ENCODE results near the gene FARS2.
A peak's percentile ranks its signal among the peaks of the same experiment; 100 is the strongest.

The FARS2 gene

GRCh38 chr6:5753209-5753608 lies 491.9 kb downstream of the FARS2 start:
- Mint-ChIP-seq H3K9me3 (peaks cover 19% of the 10 kb centered on the region), H3K4me1 (peaks cover 47% of the 10 kb centered on the region), H3K4me3 (no peak overlapping the region), H3K27ac (no peak overlapping the region), H3K27me3 (ENCODE audit: low read depth) (no peaks in the 10 kb centered on the region), H3K36me3 (ENCODE audit: low read depth) (peaks cover 39% of the 10 kb centered on the region)
- TF ChIP-seq CTCF (IDR thresholded peaks at IDR 0.05; ENCODE audit: unreplicated experiment in 3 of 3): no peak

- Mint-ChIP-seq H3K27ac (no peak overlapping the region), H3K4me3 (no peak overlapping the region), H3K9me3 (peaks cover 19% of the 10 kb centered on the region), H3K36me3 (ENCODE audit: low read depth) (peaks cover 39% of the 10 kb centered on the region), H3K27me3 (ENCODE audit: low read depth) (no peaks in the 10 kb centered on the region), H3K4me1 (peaks cover 35% of the 10 kb centered on the region)
- TF ChIP-seq CTCF (IDR thresholded peaks at IDR 0.05; ENCODE audit: unreplicated experiment in 3 of 3): no peak
Measured at GRCh38 chr6:5754904-5755303, 493.6 kb downstream of the FARS2 start.

- H3K27ac Mint-ChIP-seq: no peak overlapping the region
- no peaks in the 10 kb centered on the region for H3K27me3 Mint-ChIP-seq (ENCODE audit: low read depth)
- H3K4me1 Mint-ChIP-seq: peaks cover 45% of the 10 kb centered on the region
- no peak overlapping the region for H3K4me3 Mint-ChIP-seq
- TF ChIP-seq CTCF (IDR thresholded peaks at IDR 0.05; ENCODE audit: unreplicated experiment in 3 of 3): no peak
- peaks cover 16% of the 10 kb centered on the region for H3K9me3 Mint-ChIP-seq
- H3K36me3 Mint-ChIP-seq (ENCODE audit: low read depth): peaks cover 24% of the 10 kb centered on the region
Measured at GRCh38 chr6:5759571-5759970, 498.3 kb downstream of the FARS2 start.

- no peak for TF ChIP-seq CTCF (IDR thresholded peaks at IDR 0.05; ENCODE audit: unreplicated experiment in 3 of 3)
- Mint-ChIP-seq H3K9me3 (no peaks in the 10 kb centered on the region), H3K4me1 (peaks cover 56% of the 10 kb centered on the region), H3K27me3 (ENCODE audit: low read depth) (no peaks in the 10 kb centered on the region), H3K4me3 (no peak overlapping the region), H3K27ac (peak overlapping the region in 2 of 3 experiments; percentile 38), H3K36me3 (ENCODE audit: low read depth) (peaks cover 6% of the 10 kb centered on the region)
Measured at GRCh38 chr6:5761370-5761769, 500.1 kb downstream of the FARS2 start.

GRCh38 chr6:5762561-5762968 lies 501.3 kb downstream of the FARS2 start:
- peak overlapping the region; percentile 28 to 38 (median 33) for H3K27ac Mint-ChIP-seq
- peaks cover 3% of the 10 kb centered on the region for H3K9me3 Mint-ChIP-seq
- H3K36me3 Mint-ChIP-seq (ENCODE audit: low read depth): no peaks in the 10 kb centered on the region
- peaks cover 61% of the 10 kb centered on the region for H3K4me1 Mint-ChIP-seq
- no peaks in the 10 kb centered on the region for H3K27me3 Mint-ChIP-seq (ENCODE audit: low read depth)
- no peak for TF ChIP-seq CTCF (IDR thresholded peaks at IDR 0.05; ENCODE audit: unreplicated experiment in 3 of 3)
- H3K4me3 Mint-ChIP-seq: peak overlapping the region in 1 of 3 experiments; percentile 29

- H3K9me3 Mint-ChIP-seq: peaks cover 6% of the 10 kb centered on the region
- no peak overlapping the region for H3K4me3 Mint-ChIP-seq
- no peak for TF ChIP-seq CTCF (IDR thresholded peaks at IDR 0.05; ENCODE audit: unreplicated experiment in 3 of 3)
- H3K4me1 Mint-ChIP-seq: peaks cover 61% of the 10 kb centered on the region
- H3K27me3 Mint-ChIP-seq (ENCODE audit: low read depth): no peaks in the 10 kb centered on the region
- H3K36me3 Mint-ChIP-seq (ENCODE audit: low read depth): peaks cover 1% of the 10 kb centered on the region
- peak overlapping the region; percentile 19 to 76 (median 71) for H3K27ac Mint-ChIP-seq
Measured at GRCh38 chr6:5763407-5763806, 502.1 kb downstream of the FARS2 start.
